ENCODE measurements around the gene ITPKB. TPM values are rescaled to one million over a fixed set of nuclear protein-coding genes. Genes with fewer than 3 reads are reported as not detected.

ITPKB gene
- total and polyA plus RNA-seq, 2 of the 13 experiments (the other 11 are each of a cell fraction or from before 2014, with no cell fraction given) = not detected

DNA sequence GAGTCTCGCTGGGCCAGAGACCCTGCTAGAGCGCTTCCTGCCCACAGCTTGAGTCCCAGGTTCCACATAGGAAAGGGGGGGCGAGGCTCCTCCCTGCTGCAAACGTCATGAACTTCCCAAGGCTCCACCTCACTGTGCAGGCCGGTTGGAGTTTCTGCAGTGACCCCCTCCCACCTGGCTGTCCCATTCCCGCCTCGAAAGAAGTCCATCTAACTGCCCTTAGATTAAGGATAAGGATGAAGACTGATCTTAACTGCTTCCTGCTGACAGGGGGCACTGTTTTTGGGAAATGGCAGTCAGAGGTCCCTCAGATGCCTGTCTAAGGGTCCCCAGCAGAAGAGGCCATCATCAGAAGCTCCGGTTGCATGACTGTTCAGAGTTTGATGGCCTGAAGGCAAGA is 127.8 kb downstream of the ITPKB start:
- Histone ChIP-seq H3K4me2 (ENCODE audit: low read depth, low read length) (no peak overlapping the region), H3K9me3 (ENCODE audit: low read length) (no peaks in the 10 kb centered on the region), H3K4me1 (ENCODE audit: insufficient read depth, low read length) (no peaks in the 10 kb centered on the region), H3K79me2 (ENCODE audit: insufficient read depth, low read length) (no peaks in the 10 kb centered on the region), H2AFZ (ENCODE audit: low read length) (no peak overlapping the region), H3K36me3 (replicated peaks in 1 of 2; ENCODE audit: control insufficient read depth in 1 of 2, insufficient read depth in 2 of 2, low read length in 2 of 2) (no peaks in the 10 kb centered on the region), H3K27ac (ENCODE audit: extremely low read length, insufficient read depth, low read length) (no peak overlapping the region), H3K27me3 (ENCODE audit: control insufficient read depth in 1 of 2, insufficient read depth in 2 of 2, low read length in 2 of 2) (peaks cover 2 to 6% of the 10 kb centered on the region in 2 experiments; a peak in 2 of 5 replicates), H4K20me1 (ENCODE audit: insufficient read depth, low read length) (no peaks in the 10 kb centered on the region), H3K9ac (ENCODE audit: insufficient read depth, low read depth, low read length) (no peak overlapping the region), H3K4me3 (replicated peaks in 1 of 3; ENCODE audit: insufficient read depth in 1 of 3, low read depth in 2 of 3, low read length in 3 of 3) (no peak overlapping the region)
- ChIA-PET POLR2A (no interaction called here), CTCF (ENCODE audit: low intra/inter-chr PET ratio, low total read pairs) (no interaction called here)
- FAIRE-seq = no peak
- 78% methylated on average over 6 of the region's 8 CpGs for WGBS (ENCODE audit: low lambda C conversion rate)
- intact Hi-C loops (cut with micrococcal nuclease; ENCODE audit: unreplicated experiment) (no loop called here), in situ Hi-C loops (cut with HindIII; ENCODE audit: extremely low pct_ligation_motif_present, low pct_unique_long_range_greater_than_20kb) (no loop called here)
- no peak for DNase-seq (ENCODE audit: low spot score)
- BruUV-seq (replicated peaks) = no TSS peak
- no peak for ATAC-seq
- TF ChIP-seq JDP2 (CRISPR knock-in tag; IDR thresholded peaks at IDR 0.05; ENCODE audit: borderline replicate concordance) (no peak), PHF8 (CRISPR knock-in tag; IDR thresholded peaks at IDR 0.05) (no peak), ZNF816 (CRISPR knock-in tag; IDR thresholded peaks at IDR 0.05; ENCODE audit: borderline replicate concordance) (no peak)
- TF ChIP-seq, protein P1, sequence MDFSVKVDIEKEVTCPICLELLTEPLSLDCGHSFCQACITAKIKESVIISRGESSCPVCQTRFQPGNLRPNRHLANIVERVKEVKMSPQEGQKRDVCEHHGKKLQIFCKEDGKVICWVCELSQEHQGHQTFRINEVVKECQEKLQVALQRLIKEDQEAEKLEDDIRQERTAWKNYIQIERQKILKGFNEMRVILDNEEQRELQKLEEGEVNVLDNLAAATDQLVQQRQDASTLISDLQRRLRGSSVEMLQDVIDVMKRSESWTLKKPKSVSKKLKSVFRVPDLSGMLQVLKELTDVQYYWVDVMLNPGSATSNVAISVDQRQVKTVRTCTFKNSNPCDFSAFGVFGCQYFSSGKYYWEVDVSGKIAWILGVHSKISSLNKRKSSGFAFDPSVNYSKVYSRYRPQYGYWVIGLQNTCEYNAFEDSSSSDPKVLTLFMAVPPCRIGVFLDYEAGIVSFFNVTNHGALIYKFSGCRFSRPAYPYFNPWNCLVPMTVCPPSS (IDR thresholded peaks at IDR 0.05) = no peak
- TF ChIP-seq, protein P2, sequence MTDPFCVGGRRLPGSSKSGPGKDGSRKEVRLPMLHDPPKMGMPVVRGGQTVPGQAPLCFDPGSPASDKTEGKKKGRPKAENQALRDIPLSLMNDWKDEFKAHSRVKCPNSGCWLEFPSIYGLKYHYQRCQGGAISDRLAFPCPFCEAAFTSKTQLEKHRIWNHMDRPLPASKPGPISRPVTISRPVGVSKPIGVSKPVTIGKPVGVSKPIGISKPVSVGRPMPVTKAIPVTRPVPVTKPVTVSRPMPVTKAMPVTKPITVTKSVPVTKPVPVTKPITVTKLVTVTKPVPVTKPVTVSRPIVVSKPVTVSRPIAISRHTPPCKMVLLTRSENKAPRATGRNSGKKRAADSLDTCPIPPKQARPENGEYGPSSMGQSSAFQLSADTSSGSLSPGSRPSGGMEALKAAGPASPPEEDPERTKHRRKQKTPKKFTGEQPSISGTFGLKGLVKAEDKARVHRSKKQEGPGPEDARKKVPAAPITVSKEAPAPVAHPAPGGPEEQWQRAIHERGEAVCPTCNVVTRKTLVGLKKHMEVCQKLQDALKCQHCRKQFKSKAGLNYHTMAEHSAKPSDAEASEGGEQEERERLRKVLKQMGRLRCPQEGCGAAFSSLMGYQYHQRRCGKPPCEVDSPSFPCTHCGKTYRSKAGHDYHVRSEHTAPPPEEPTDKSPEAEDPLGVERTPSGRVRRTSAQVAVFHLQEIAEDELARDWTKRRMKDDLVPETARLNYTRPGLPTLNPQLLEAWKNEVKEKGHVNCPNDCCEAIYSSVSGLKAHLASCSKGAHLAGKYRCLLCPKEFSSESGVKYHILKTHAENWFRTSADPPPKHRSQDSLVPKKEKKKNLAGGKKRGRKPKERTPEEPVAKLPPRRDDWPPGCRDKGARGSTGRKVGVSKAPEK (CRISPR knock-in tag; IDR thresholded peaks at IDR 0.05; ENCODE audit: borderline replicate concordance) = no peak
- TF ChIP-seq, protein P3, sequence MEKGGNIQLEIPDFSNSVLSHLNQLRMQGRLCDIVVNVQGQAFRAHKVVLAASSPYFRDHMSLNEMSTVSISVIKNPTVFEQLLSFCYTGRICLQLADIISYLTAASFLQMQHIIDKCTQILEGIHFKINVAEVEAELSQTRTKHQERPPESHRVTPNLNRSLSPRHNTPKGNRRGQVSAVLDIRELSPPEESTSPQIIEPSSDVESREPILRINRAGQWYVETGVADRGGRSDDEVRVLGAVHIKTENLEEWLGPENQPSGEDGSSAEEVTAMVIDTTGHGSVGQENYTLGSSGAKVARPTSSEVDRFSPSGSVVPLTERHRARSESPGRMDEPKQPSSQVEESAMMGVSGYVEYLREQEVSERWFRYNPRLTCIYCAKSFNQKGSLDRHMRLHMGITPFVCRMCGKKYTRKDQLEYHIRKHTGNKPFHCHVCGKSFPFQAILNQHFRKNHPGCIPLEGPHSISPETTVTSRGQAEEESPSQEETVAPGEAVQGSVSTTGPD (CRISPR knock-in tag; IDR thresholded peaks at IDR 0.05) = no peak
- TF ChIP-seq, protein P4, sequence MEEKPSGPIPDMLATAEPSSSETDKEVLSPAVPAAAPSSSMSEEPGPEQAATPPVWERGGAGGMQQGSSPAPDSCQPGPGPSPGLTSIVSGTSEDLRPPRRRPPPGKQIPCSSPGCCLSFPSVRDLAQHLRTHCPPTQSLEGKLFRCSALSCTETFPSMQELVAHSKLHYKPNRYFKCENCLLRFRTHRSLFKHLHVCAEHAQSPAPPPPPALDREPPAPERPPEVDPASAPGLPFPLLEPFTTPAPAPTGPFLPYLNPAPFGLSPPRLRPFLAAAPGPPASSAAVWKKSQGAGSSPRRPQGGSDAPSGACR (CRISPR knock-in tag; IDR thresholded peaks at IDR 0.05) = no peak
